Measurements from ENCODE around the gene PMFBP1. TPM values are rescaled to one million over a fixed set of nuclear protein-coding genes. Genes with fewer than 3 reads are reported as not detected.

PMFBP1 gene
- total RNA-seq, 1 experiment from 2014 or later, result 1.4 TPM

- CTCF ChIA-PET, result interaction anchor here (0.5 to 0.7 kb wide), 2 partner anchors 11 to 688 kb away, joined by 3 read pairs; no protein-coding TSS in a partner anchor
- H3K4me3 Mint-ChIP-seq (ENCODE audit: unreplicated experiment), result no peak overlapping the region
- H3K27ac Mint-ChIP-seq (ENCODE audit: low read depth, unreplicated experiment), result no peak overlapping the region
- no TSS peak for BruUV-seq (replicated peaks)
- POLR2A ChIA-PET, result no interaction called here
- intact Hi-C loops (cut with micrococcal nuclease), result no loop called here
- no peaks in the 10 kb centered on the region for H3K27me3 Mint-ChIP-seq (ENCODE audit: insufficient read depth, unreplicated experiment)
- peaks cover 95% of the 10 kb centered on the region for H3K36me3 Mint-ChIP-seq (ENCODE audit: insufficient read depth, unreplicated experiment)
- no peaks in the 10 kb centered on the region for H3K9me3 Mint-ChIP-seq (ENCODE audit: unreplicated experiment)
- H3K4me1 Mint-ChIP-seq (ENCODE audit: insufficient read depth, unreplicated experiment), result no peaks in the 10 kb centered on the region
- DNase-seq (ENCODE audit: unreplicated experiment), result no peak
- TF ChIP-seq, protein P1, sequence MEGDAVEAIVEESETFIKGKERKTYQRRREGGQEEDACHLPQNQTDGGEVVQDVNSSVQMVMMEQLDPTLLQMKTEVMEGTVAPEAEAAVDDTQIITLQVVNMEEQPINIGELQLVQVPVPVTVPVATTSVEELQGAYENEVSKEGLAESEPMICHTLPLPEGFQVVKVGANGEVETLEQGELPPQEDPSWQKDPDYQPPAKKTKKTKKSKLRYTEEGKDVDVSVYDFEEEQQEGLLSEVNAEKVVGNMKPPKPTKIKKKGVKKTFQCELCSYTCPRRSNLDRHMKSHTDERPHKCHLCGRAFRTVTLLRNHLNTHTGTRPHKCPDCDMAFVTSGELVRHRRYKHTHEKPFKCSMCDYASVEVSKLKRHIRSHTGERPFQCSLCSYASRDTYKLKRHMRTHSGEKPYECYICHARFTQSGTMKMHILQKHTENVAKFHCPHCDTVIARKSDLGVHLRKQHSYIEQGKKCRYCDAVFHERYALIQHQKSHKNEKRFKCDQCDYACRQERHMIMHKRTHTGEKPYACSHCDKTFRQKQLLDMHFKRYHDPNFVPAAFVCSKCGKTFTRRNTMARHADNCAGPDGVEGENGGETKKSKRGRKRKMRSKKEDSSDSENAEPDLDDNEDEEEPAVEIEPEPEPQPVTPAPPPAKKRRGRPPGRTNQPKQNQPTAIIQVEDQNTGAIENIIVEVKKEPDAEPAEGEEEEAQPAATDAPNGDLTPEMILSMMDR (IDR thresholded peaks at IDR 0.05; ENCODE audit: unreplicated experiment), result no peak
Observed at GRCh38 chr16:72108353-72109102, 63.4 kb downstream of the PMFBP1 start.

- Mint-ChIP-seq H3K4me1 (ENCODE audit: insufficient read depth, unreplicated experiment) (no peaks in the 10 kb centered on the region), H3K36me3 (ENCODE audit: insufficient read depth, unreplicated experiment) (peaks cover 97% of the 10 kb centered on the region), H3K4me3 (ENCODE audit: unreplicated experiment) (no peak overlapping the region), H3K27me3 (ENCODE audit: insufficient read depth, unreplicated experiment) (no peaks in the 10 kb centered on the region), H3K9me3 (ENCODE audit: unreplicated experiment) (no peaks in the 10 kb centered on the region), H3K27ac (ENCODE audit: low read depth, unreplicated experiment) (no peak overlapping the region)
- intact Hi-C loops (cut with micrococcal nuclease), result no loop called here
- DNase-seq (ENCODE audit: unreplicated experiment), result no peak
- no TSS peak for BruUV-seq (replicated peaks)
- ChIA-PET POLR2A (interaction anchor here (0.7 kb wide), 1 partner anchor 108 kb away, joined by 3 read pairs; no protein-coding TSS in a partner anchor), CTCF (interaction anchor here (1.2 kb wide), 1 partner anchor 40 kb away, joined by 3 read pairs; no protein-coding TSS in a partner anchor)
- TF ChIP-seq, protein P1 (IDR thresholded peaks at IDR 0.05; ENCODE audit: unreplicated experiment), result no peak
Observed at GRCh38 chr16:72107371-72107770, 64.6 kb downstream of the PMFBP1 start.

DNA sequence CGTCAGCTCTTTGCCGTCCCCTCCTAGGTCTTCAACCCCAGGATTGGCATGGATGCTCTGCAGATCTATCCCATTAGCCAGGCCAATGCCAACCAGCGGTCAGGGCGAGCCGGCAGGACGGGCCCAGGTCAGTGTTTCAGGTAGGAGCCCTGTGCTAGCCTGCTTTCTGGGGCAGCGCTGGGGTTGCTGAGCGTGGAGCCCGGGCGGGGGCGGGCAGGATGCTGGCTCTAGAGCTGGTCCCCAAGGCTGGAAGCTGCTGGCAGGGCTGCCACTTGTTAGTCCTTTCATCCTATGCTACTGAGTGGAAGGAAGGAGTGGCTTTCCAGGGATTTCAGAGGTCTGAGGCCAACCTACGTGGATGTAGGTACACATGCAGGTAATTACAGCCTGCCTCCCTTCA is 66.0 kb downstream of the PMFBP1 start:
- no peaks in the 10 kb centered on the region for H3K4me1 Mint-ChIP-seq (ENCODE audit: insufficient read depth, unreplicated experiment)
- H3K4me3 Mint-ChIP-seq (ENCODE audit: unreplicated experiment), result no peak overlapping the region
- H3K9me3 Mint-ChIP-seq (ENCODE audit: unreplicated experiment), result no peaks in the 10 kb centered on the region
- intact Hi-C loops (cut with micrococcal nuclease), result no loop called here
- peaks cover 93% of the 10 kb centered on the region for H3K36me3 Mint-ChIP-seq (ENCODE audit: insufficient read depth, unreplicated experiment)
- TF ChIP-seq, protein P1 (IDR thresholded peaks at IDR 0.05; ENCODE audit: unreplicated experiment), result no peak
- no peak overlapping the region for H3K27ac Mint-ChIP-seq (ENCODE audit: low read depth, unreplicated experiment)
- no TSS peak for BruUV-seq (replicated peaks)
- POLR2A ChIA-PET, result no interaction called here
- no peaks in the 10 kb centered on the region for H3K27me3 Mint-ChIP-seq (ENCODE audit: insufficient read depth, unreplicated experiment)
- CTCF ChIA-PET, result interaction anchor here (0.9 to 1.0 kb wide), 2 partner anchors 19 to 39 kb away, joined by 4 read pairs; no protein-coding TSS in a partner anchor
- DNase-seq (ENCODE audit: unreplicated experiment), result no peak

DNA sequence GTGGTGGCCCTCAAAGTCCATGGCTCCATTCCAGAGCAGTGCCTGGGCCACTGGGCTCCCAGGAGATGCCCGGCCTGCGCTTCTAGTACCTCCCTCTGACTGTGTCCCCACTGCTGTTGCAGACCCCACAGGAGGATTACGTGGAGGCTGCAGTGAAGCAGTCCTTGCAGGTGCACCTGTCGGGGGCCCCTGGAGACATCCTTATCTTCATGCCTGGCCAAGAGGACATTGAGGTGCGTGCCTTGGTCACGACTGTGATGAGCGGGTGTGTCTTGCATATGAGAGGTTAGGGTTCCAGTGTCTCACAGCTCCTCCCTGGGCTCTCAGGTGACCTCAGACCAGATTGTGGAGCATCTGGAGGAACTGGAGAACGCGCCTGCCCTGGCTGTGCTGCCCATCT is 67.0 kb downstream of the PMFBP1 start:
- no TSS peak for BruUV-seq (replicated peaks)
- Mint-ChIP-seq H3K4me1 (ENCODE audit: insufficient read depth, unreplicated experiment) (no peaks in the 10 kb centered on the region), H3K4me3 (ENCODE audit: unreplicated experiment) (no peak overlapping the region), H3K27ac (ENCODE audit: low read depth, unreplicated experiment) (no peak overlapping the region), H3K9me3 (ENCODE audit: unreplicated experiment) (no peaks in the 10 kb centered on the region), H3K27me3 (ENCODE audit: insufficient read depth, unreplicated experiment) (no peaks in the 10 kb centered on the region), H3K36me3 (ENCODE audit: insufficient read depth, unreplicated experiment) (peaks cover 93% of the 10 kb centered on the region)
- CTCF ChIA-PET, result interaction anchor here (0.6 to 1.3 kb wide), 3 partner anchors 17 to 734 kb away, joined by 3 to 4 read pairs (median 3); no protein-coding TSS in a partner anchor
- TF ChIP-seq, protein P1 (IDR thresholded peaks at IDR 0.05; ENCODE audit: unreplicated experiment), result no peak
- POLR2A ChIA-PET, result no interaction called here
- no peak for DNase-seq (ENCODE audit: unreplicated experiment)
- intact Hi-C loops (cut with micrococcal nuclease), result no loop called here

Measured in MCF 10A (cell line).